ENCODE data around the gene IL23R. TPM values are rescaled to one million over a fixed set of nuclear protein-coding genes. Genes with fewer than 3 reads are reported as not detected.

IL23R gene
- total and polyA plus RNA-seq, 2 of the 8 experiments (the other 6 are each of a cell fraction or from before 2014, with no cell fraction given), result not detected

GRCh38 chr1:67169496-67169895, 3.2 kb downstream of the IL23R start:
- H3K4me1 ChIP-seq (replicated peaks in 1 of 4; ENCODE audit: control insufficient read depth in 3 of 4, insufficient read depth in 4 of 4, low read length in 3 of 4), result no peaks in the 10 kb centered on the region
- no peaks in the 10 kb centered on the region for H3K79me2 ChIP-seq (ENCODE audit: control insufficient read depth in 1 of 2, insufficient read depth in 2 of 2, low read length in 2 of 2)
- H2BK20ac ChIP-seq (ENCODE audit: low read length), result no peak overlapping the region
- no peak overlapping the region for H2BK15ac ChIP-seq (ENCODE audit: low read length)
- H3K4ac ChIP-seq (replicated peaks; ENCODE audit: insufficient read length, low read depth, low read length), result no peak overlapping the region
- H4K91ac ChIP-seq (replicated peaks; ENCODE audit: insufficient read length, low read length), result no peak overlapping the region
- no peaks in the 10 kb centered on the region for H3K36me3 ChIP-seq (ENCODE audit: control insufficient read depth in 2 of 4, insufficient read depth in 4 of 4, low read length in 3 of 4)
- H3K23me2 ChIP-seq (ENCODE audit: low read depth, low read length), result no peaks in the 10 kb centered on the region
- ChIA-PET POLR2A (ENCODE audit: partially characterized antibody) (no interaction called here), CTCF (ENCODE audit: partially characterized antibody) (interaction anchor here (1.2 kb wide), 1 partner anchor 20 kb away, joined by 5 read pairs; no protein-coding TSS in a partner anchor)
- H4K8ac ChIP-seq (ENCODE audit: extremely low read depth, insufficient read depth, low read length), result no peak overlapping the region
- H3K18ac ChIP-seq (ENCODE audit: extremely low read depth, low read length), result no peak overlapping the region
- no peaks in the 10 kb centered on the region for H3K79me1 ChIP-seq (ENCODE audit: low read depth, low read length)
- TF ChIP-seq GTF2F1 (IDR thresholded peaks at IDR 0.05; ENCODE audit: borderline replicate concordance, low read depth, low read length) (no peak), KDM4A (IDR thresholded peaks at IDR 0.05; ENCODE audit: low read depth, low read length, severe bottlenecking) (no peak), CBX5 (IDR thresholded peaks at IDR 0.05; ENCODE audit: low read depth, low read length) (no peak), TAF7 (optimal IDR thresholded peaks at IDR 0.05; ENCODE audit: borderline replicate concordance, low read depth, low read length) (no peak), NANOG (IDR thresholded peaks at IDR 0.05; ENCODE audit: insufficient read depth, low read depth, low read length, poor library complexity, severe bottlenecking) (no peak), BRCA1 (IDR thresholded peaks at IDR 0.05; ENCODE audit: low read depth, low read length) (no peak), MAX (IDR thresholded peaks at IDR 0.05) (no peak), EP300 (IDR thresholded peaks at IDR 0.05; ENCODE audit: borderline replicate concordance in 1 of 2, low read depth in 2 of 2, low read length in 2 of 2) (no peak)
- H3K14ac ChIP-seq (ENCODE audit: insufficient read length), result no peak overlapping the region
- no peak overlapping the region for H3K4me3 ChIP-seq (ENCODE audit: extremely low read depth in 1 of 4, insufficient read depth in 2 of 4, low read depth in 3 of 4, low read length in 4 of 4)
- H3K27me3 ChIP-seq (replicated peaks in 1 of 4; ENCODE audit: control insufficient read depth in 3 of 4, extremely low read depth in 1 of 4, insufficient read depth in 3 of 4, low read length in 3 of 4), result no peaks in the 10 kb centered on the region
- no peak overlapping the region for H4K5ac ChIP-seq (ENCODE audit: insufficient read length, low read depth, low read length)
- no peak overlapping the region for H2BK120ac ChIP-seq (replicated peaks; ENCODE audit: low read depth, low read length)
- H3K9ac ChIP-seq (replicated peaks in 1 of 4; ENCODE audit: extremely low read depth in 1 of 4, low read depth in 3 of 4, low read length in 3 of 4), result no peak overlapping the region
- H2AK5ac ChIP-seq (ENCODE audit: low read depth, low read length), result no peak overlapping the region
- H2BK12ac ChIP-seq (ENCODE audit: low read depth, low read length), result no peak overlapping the region
- H3K4me2 ChIP-seq (ENCODE audit: insufficient read depth in 1 of 2, low read depth in 2 of 2, low read length in 2 of 2), result no peak overlapping the region
- FAIRE-seq, result no peak
- H4K20me1 ChIP-seq (replicated peaks in 1 of 2; ENCODE audit: control insufficient read depth in 1 of 2, insufficient read depth in 2 of 2, low read length in 2 of 2), result no peaks in the 10 kb centered on the region
- WGBS, 2 experiments (ENCODE audit: extremely low coverage in 1 of 2, insufficient coverage in 1 of 2, insufficient read length in 1 of 2, insufficient replicate concordance in 2 of 2, low coverage in 1 of 2, low lambda C conversion rate in 2 of 2, missing lambda C conversion rate in 1 of 2), result 92% methylated on average over 2 of the region's 2 CpGs; no CpG with 5 or more reads in 1 of the 2 experiments
- no peak overlapping the region for H2BK5ac ChIP-seq (ENCODE audit: low read depth, low read length)
- no peak overlapping the region for H3K56ac ChIP-seq (replicated peaks; ENCODE audit: insufficient read length, low read depth, low read length)
- H2AFZ ChIP-seq (ENCODE audit: low read length), result no peak overlapping the region
- H3K27ac ChIP-seq (ENCODE audit: low read depth, low read length), result no peak overlapping the region
- no peak for DNase-seq (ENCODE audit: low read depth in 1 of 2, low spot score in 2 of 2)
- H3K9me3 ChIP-seq (ENCODE audit: insufficient read depth in 2 of 2, low read depth in 1 of 2, low read length in 1 of 2), result no peaks in the 10 kb centered on the region
- H3K23ac ChIP-seq (ENCODE audit: insufficient read length), result no peak overlapping the region

Data from H1 (cell line).